Calu3 (cell line): ENCODE data around the gene LKAAEAR1. TPM values are rescaled to one million over a fixed set of nuclear protein-coding genes. Genes with fewer than 3 reads are reported as not detected.

Experiments
- BruUV-seq: library from RNA; stranded (reverse); fragments of 400-500 nt; replicated peaks from 2 replicates; lab custom pipeline; 2021; lab: Mats Ljungman, UMichigan
- CTCF ChIA-PET: fragments of 300-600 bp; sonication (Branson Sonifier 250); formaldehyde crosslinking; loops from one replicate; lab custom pipeline; 2022; ENCODE audit warnings: antibody characterized with exemption; lab: Charles Lee
- DNase-seq: peaks from one replicate; pipeline ENCODE4 v3.0.0; 2022
- H3K27ac Mint-ChIP-seq: one replicate; pipeline ENCODE4 v1.8.0; 2022; ENCODE audit warnings: mixed read lengths; ENCODE audit not compliant: unreplicated experiment
- H3K27me3 Mint-ChIP-seq: one replicate; pipeline ENCODE4 v1.8.0; 2022; ENCODE audit warnings: mixed read lengths; ENCODE audit not compliant: unreplicated experiment
- H3K36me3 Mint-ChIP-seq: one replicate; pipeline ENCODE4 v1.8.0; 2022; ENCODE audit warnings: mild to moderate bottlenecking, moderate library complexity, mixed read lengths; ENCODE audit not compliant: insufficient read depth, unreplicated experiment
- H3K4me1 Mint-ChIP-seq: one replicate; pipeline ENCODE4 v1.8.0; 2022; ENCODE audit warnings: mild to moderate bottlenecking, low read depth, mixed read lengths; ENCODE audit not compliant: unreplicated experiment
- H3K4me3 Mint-ChIP-seq: one replicate; pipeline ENCODE4 v1.8.0; 2022; ENCODE audit warnings: mild to moderate bottlenecking, low read depth, moderate library complexity, mixed read lengths; ENCODE audit not compliant: unreplicated experiment
- H3K9me3 Mint-ChIP-seq: one replicate; pipeline ENCODE4 v1.8.0; 2022; ENCODE audit warnings: low read depth, mixed read lengths; ENCODE audit not compliant: unreplicated experiment
- intact Hi-C: fragments of 100-400 bp; cut with micrococcal nuclease; formaldehyde crosslinking; loops from one replicate; pipeline ENCODE4 v1.10.0; 2022; ENCODE audit not compliant: unreplicated experiment
- total RNA-seq: library from RNA; stranded (reverse); gene quantifications from 2 replicates; pipeline ENCODE4 v1.2.3, GENCODE V29; 2022
- TF ChIP-seq, protein P1 (sequence below): fragments of 200-600 bp; IDR thresholded peaks from one replicate; pipeline ENCODE4 v1.8.0; 2022; ENCODE audit warnings: antibody characterized with exemption; ENCODE audit not compliant: unreplicated experiment

LKAAEAR1 gene
- total RNA-seq, 1 experiment from 2014 or later = not detected

GRCh38 chr20:64041781-64042053 lies 42.5 kb downstream of the LKAAEAR1 start:
- peaks cover 21% of the 10 kb centered on the region for H3K4me1 Mint-ChIP-seq
- peaks cover 42% of the 10 kb centered on the region for H3K36me3 Mint-ChIP-seq
- CTCF ChIA-PET = no interaction called here
- no peak for DNase-seq
- TF ChIP-seq, protein P1, sequence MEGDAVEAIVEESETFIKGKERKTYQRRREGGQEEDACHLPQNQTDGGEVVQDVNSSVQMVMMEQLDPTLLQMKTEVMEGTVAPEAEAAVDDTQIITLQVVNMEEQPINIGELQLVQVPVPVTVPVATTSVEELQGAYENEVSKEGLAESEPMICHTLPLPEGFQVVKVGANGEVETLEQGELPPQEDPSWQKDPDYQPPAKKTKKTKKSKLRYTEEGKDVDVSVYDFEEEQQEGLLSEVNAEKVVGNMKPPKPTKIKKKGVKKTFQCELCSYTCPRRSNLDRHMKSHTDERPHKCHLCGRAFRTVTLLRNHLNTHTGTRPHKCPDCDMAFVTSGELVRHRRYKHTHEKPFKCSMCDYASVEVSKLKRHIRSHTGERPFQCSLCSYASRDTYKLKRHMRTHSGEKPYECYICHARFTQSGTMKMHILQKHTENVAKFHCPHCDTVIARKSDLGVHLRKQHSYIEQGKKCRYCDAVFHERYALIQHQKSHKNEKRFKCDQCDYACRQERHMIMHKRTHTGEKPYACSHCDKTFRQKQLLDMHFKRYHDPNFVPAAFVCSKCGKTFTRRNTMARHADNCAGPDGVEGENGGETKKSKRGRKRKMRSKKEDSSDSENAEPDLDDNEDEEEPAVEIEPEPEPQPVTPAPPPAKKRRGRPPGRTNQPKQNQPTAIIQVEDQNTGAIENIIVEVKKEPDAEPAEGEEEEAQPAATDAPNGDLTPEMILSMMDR = no peak
- intact Hi-C loops = no loop called here
- peak overlapping the region; percentile 22 for H3K4me3 Mint-ChIP-seq
- no peak overlapping the region for H3K27ac Mint-ChIP-seq
- H3K9me3 Mint-ChIP-seq = no peaks in the 10 kb centered on the region
- peaks cover 70% of the 10 kb centered on the region for H3K27me3 Mint-ChIP-seq
- BruUV-seq = no TSS peak

DNA sequence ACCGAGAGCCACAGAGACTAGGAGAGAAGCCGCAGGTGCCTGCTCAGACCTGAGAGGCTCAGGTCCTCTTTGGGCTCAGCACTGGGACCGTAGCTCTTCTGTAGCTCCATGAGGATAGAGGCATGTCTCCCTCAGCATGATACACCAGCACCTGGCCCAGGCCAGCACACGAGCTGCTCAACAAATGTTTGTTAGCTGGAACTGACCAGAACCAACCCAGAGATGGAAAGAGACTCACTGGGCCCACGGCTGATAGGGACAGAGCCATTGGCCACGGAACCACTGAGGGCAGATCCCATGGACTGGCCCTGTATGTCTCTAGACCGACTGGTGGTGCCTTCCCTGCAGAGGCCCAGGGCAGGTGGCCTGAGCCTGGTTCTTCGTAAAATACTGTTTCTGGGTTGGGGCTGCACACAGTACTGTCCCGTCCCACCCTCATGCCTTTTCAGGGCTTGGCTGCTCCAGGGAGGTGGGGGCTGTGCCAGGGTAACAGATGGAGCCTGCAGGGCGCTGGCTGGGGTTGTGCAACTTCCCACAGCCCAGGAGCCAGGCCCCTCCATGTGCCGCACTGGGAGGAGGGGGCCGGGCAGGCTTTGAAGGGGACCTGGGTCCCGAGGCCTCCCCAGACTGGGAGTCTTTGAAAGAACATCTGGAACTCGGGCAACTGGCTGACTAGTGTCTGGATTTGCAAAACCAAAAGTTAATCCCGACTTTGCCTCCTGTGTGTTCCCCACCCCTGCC lies 43.0 kb downstream of the LKAAEAR1 start:
- Mint-ChIP-seq H3K27ac (no peak overlapping the region), H3K9me3 (no peaks in the 10 kb centered on the region), H3K36me3 (peaks cover 45% of the 10 kb centered on the region), H3K4me1 (peaks cover 21% of the 10 kb centered on the region), H3K27me3 (peaks cover 65% of the 10 kb centered on the region), H3K4me3 (peak overlapping the region; percentile 22)
- TF ChIP-seq, protein P1 = no peak
- no peak for DNase-seq
- CTCF ChIA-PET = no interaction called here
- BruUV-seq = no TSS peak
- intact Hi-C loops = no loop called here

- Mint-ChIP-seq H3K36me3 (peaks cover 49% of the 10 kb centered on the region), H3K27ac (no peak overlapping the region), H3K9me3 (no peaks in the 10 kb centered on the region), H3K27me3 (peaks cover 57% of the 10 kb centered on the region), H3K4me1 (peaks cover 21% of the 10 kb centered on the region), H3K4me3 (no peak overlapping the region)
- CTCF ChIA-PET = interaction anchor here (0.7 to 2.4 kb wide), 3 partner anchors 14 to 79 kb away, joined by 4 to 33 read pairs (median 6); no protein-coding TSS in a partner anchor
- TF ChIP-seq, protein P1 = no peak
- intact Hi-C loops = no loop called here
- DNase-seq = no peak
- no TSS peak for BruUV-seq
These were observed 43.8 kb downstream of the LKAAEAR1 start for GRCh38 chr20:64040231-64041039.

DNA sequence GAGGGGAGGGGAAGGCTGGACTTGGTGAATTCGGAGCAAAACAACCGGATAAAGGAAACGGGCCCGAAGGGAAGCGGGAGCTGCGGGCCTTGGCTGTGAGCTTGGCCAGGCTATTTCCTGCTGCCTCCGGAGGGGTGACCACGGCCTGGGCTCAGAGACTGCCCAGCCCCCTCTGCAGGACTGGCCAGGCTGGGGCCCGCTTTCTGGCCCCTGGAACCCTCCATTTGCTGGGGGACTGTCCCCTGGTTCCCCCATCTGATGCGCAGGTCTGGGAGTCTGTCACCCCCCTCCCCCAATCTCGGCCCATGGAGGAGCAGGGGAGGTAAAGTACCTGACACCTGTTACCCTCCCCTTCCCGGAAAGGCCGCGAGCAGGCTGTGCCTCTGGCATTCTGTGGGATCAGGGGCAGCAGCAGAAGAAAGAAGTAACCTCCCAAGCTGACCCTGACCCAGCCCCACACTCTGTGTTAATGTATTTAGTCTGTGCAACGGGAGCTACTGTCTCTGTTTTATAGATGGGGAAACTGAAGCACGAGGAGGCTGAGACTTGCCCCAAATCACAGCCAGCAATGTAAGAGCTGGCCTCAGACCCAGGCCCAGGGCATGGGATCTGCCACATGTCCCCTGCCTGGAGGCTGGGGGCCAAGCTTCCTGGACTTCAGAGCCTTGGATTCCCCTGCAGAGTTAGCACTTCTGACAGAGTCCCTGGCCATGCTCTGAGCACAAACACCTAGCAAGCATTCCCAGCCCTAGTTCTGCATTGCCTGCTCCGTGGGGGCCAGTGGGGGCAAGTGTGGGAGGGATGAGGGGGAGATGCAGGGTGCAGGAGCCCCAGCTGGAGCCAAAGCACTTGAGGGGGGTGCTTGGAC lies 44.7 kb downstream of the LKAAEAR1 start:
- TF ChIP-seq, protein P1 = no peak
- Mint-ChIP-seq H3K9me3 (no peaks in the 10 kb centered on the region), H3K36me3 (peaks cover 49% of the 10 kb centered on the region), H3K27me3 (peaks cover 48% of the 10 kb centered on the region), H3K4me3 (peak overlapping the region; percentile 77), H3K27ac (no peak overlapping the region), H3K4me1 (peaks cover 12% of the 10 kb centered on the region)
- no TSS peak for BruUV-seq
- CTCF ChIA-PET = interaction anchor here (0.5 to 2.5 kb wide), 18 partner anchors 11 to 502 kb away, joined by 3 to 33 read pairs (median 7); partner anchors contain the start of genes LKAAEAR1, PRPF6, SAMD10 and TCEA2
- DNase-seq = no peak
- intact Hi-C loops = loop anchor here (5.0 kb wide), 1 partner anchor 83 kb away; no protein-coding TSS in a partner anchor
